ENCODE results near the gene UBE2O.
A peak's percentile ranks its signal among the peaks of the same experiment; 100 is the strongest.

DNA sequence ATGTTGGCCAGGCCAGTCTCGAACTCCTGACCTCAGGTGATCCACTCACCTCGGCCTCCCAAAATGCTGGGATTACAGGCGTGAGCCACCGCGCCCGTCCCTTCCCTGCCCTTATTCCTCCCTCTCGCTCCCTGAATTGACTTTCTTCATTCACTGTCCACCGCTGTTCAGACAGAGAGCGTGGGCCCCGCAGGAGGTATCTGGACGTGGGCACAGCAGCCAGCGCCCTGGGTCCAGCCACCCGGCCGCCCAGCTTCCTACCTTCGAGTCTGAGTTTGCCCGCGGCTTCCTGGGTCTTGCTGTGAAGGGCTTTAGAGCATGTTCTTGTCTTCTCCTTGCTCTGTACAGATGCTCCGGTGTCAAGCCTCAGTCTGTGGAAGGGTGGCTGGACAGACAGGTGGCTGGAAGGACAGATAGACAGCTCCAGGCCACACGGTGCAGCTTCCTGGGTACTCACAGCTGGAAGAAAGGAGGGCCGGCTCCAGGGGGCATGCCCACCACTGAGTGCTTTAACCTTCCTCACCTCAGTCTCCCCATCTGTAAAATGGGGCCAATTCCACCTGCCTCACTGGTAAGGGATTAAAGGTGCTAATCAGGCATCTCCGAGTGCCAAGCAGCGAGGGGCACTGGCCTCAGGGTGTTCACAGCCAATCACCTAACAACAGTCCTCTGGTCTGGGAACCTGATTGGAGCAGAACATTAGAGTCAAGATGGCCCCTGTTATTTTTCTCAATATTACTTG, 34.7 kb upstream of the UBE2O start:
- TF ChIP-seq CTCF (IDR thresholded peaks at IDR 0.05 in 8 of 11, conservative IDR thresholded peaks at IDR 0.05 in 3 of 11) (no peak), POLR2A (IDR thresholded peaks at IDR 0.05) (no peak), POLR2AphosphoS5 (IDR thresholded peaks at IDR 0.05) (peak; percentile 4 to 71 (median 42))

Data from spleen (tissue), 7 donors.